Endodermal cell (in vitro differentiated cells): ENCODE data around the gene SLC9A1. TPM values are rescaled to one million over a fixed set of nuclear protein-coding genes. Genes with fewer than 3 reads are reported as not detected.

ENCODE experiments used
- DNase-seq: peaks from one replicate; pipeline ENCODE4 v3.0.0-alpha.2; 2017
- H3K27ac ChIP-seq: 2 replicates; pipeline ENCODE4 v1.5.1; 2013; ENCODE audit warnings: mild to moderate bottlenecking, low read depth, low read length, moderate library complexity
- H3K27me3 ChIP-seq: 2 replicates; pipeline ENCODE4 v1.6.1; 2013; ENCODE audit warnings: mild to moderate bottlenecking, low read length, moderate library complexity; ENCODE audit not compliant: insufficient read depth, control insufficient read depth, poor library complexity, severe bottlenecking
- H3K36me3 ChIP-seq: 2 replicates; pipeline ENCODE4 v1.7.0; 2013; ENCODE audit warnings: mild to moderate bottlenecking, low read length, moderate library complexity; ENCODE audit not compliant: control insufficient read depth, insufficient read depth
- H3K4me1 ChIP-seq: one replicate; pipeline ENCODE4 v1.7.0; 2013; ENCODE audit warnings: low read length; ENCODE audit not compliant: control insufficient read depth, insufficient read depth
- H3K4me3 ChIP-seq: 2 replicates; pipeline ENCODE4 v1.5.1; 2013; ENCODE audit warnings: mild to moderate bottlenecking, low read length, moderate library complexity
- H3K9ac ChIP-seq: 2 replicates; pipeline ENCODE4 v1.6.1; 2013; ENCODE audit warnings: mild to moderate bottlenecking, low read length, moderate library complexity; ENCODE audit not compliant: poor library complexity, severe bottlenecking; ENCODE audit errors: extremely low read depth
- H3K9me3 ChIP-seq: 2 replicates; pipeline ENCODE4 v1.6.1; 2013; ENCODE audit warnings: mild to moderate bottlenecking, low read length, moderate library complexity; ENCODE audit not compliant: control insufficient read depth
- H3K27ac Mint-ChIP-seq: 2 replicates; pipeline ENCODE4 v1.8.0; 2020; ENCODE audit warnings: mixed read lengths
- H3K27me3 Mint-ChIP-seq: 2 replicates; pipeline ENCODE4 v1.8.0; 2021; ENCODE audit warnings: mild to moderate bottlenecking, mixed read lengths; ENCODE audit not compliant: insufficient read depth
- H3K36me3 Mint-ChIP-seq: 2 replicates; pipeline ENCODE4 v1.8.0; 2020; ENCODE audit warnings: low read depth, mixed read lengths
- H3K4me1 Mint-ChIP-seq: 2 replicates; pipeline ENCODE4 v1.8.0; 2020; ENCODE audit warnings: mixed read lengths
- H3K4me3 Mint-ChIP-seq: 2 replicates; pipeline ENCODE4 v1.8.0; 2020; ENCODE audit warnings: mild to moderate bottlenecking, moderate library complexity, mixed read lengths
- H3K9me3 Mint-ChIP-seq: 2 replicates; pipeline ENCODE4 v1.8.0; 2020; ENCODE audit warnings: mild to moderate bottlenecking, mixed read lengths
- WGBS, 2 experiments: methylation state at CpG; one replicate each; pipeline versions ENCODE4 v1.1.5 to v1.1.7; 2013; ENCODE audit warnings: missing lambda C conversion rate in 2 of 2, mixed read lengths in 1 of 2; ENCODE audit not compliant: insufficient coverage in 1 of 2, insufficient read length in 1 of 2; 5-methylcytosine and 5-hydroxymethylcytosine counted together
- total RNA-seq, 2 donors: library from RNA; stranded (reverse); fragmentation: NEBNext Ultra II Directional in 1 of 2; extraction: Animal tissue kit (Norgen Biotek cat#: 25700) in 1 of 2; gene quantifications; 2 replicates in 1 of 2; 3 replicates in 1 of 2; pipeline ENCODE4 v1.2.1, GENCODE V29; 2021
- TF ChIP-seq, protein P1 (sequence below): fragments of 200-600 bp; sonication (generic); conservative IDR thresholded peaks from 2 replicates; pipeline ENCODE4 v1.5.0; 2021; ENCODE audit warnings: antibody characterized with exemption, mild to moderate bottlenecking

SLC9A1 gene
- total RNA-seq, 2 donors from 2014 or later = 25.9 to 34.7 TPM

DNA sequence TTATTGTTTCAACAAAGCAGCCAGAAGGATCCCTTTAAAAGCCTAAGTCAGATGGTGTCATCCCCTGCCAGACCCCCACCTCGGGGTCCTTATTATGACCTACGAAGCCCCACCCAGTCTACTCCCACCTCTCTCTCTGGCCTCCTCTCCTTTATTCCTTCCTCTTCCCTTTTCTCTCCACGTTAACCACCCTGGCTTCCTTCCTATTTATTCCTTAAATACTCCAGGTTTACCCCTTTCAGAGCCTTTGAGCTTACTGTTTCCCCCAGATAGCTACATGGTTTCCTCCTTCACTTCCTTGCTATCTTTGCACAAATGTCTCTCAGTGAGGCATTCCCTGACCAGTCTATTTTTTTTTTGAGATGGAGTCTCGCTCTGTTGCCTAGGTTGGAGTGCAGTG lies 12.0 kb upstream of the SLC9A1 start:
- H3K27ac Mint-ChIP-seq = no peak overlapping the region
- Histone ChIP-seq H3K4me1 (no peaks in the 10 kb centered on the region), H3K9me3 (no peaks in the 10 kb centered on the region), H3K27ac (no peak overlapping the region), H3K4me3 (no peak overlapping the region), H3K36me3 (no peaks in the 10 kb centered on the region), H3K27me3 (no peaks in the 10 kb centered on the region), H3K9ac (no peak overlapping the region)
- DNase-seq = no peak
- TF ChIP-seq, protein P1, sequence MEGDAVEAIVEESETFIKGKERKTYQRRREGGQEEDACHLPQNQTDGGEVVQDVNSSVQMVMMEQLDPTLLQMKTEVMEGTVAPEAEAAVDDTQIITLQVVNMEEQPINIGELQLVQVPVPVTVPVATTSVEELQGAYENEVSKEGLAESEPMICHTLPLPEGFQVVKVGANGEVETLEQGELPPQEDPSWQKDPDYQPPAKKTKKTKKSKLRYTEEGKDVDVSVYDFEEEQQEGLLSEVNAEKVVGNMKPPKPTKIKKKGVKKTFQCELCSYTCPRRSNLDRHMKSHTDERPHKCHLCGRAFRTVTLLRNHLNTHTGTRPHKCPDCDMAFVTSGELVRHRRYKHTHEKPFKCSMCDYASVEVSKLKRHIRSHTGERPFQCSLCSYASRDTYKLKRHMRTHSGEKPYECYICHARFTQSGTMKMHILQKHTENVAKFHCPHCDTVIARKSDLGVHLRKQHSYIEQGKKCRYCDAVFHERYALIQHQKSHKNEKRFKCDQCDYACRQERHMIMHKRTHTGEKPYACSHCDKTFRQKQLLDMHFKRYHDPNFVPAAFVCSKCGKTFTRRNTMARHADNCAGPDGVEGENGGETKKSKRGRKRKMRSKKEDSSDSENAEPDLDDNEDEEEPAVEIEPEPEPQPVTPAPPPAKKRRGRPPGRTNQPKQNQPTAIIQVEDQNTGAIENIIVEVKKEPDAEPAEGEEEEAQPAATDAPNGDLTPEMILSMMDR = no peak
- no peaks in the 10 kb centered on the region for H3K27me3 Mint-ChIP-seq
- WGBS, 2 experiments = 86 to 90% methylated on average over 4 of the region's 4 CpGs
- H3K4me3 Mint-ChIP-seq = no peak overlapping the region
- H3K4me1 Mint-ChIP-seq = no peaks in the 10 kb centered on the region
- H3K9me3 Mint-ChIP-seq = no peaks in the 10 kb centered on the region
- no peaks in the 10 kb centered on the region for H3K36me3 Mint-ChIP-seq

DNA sequence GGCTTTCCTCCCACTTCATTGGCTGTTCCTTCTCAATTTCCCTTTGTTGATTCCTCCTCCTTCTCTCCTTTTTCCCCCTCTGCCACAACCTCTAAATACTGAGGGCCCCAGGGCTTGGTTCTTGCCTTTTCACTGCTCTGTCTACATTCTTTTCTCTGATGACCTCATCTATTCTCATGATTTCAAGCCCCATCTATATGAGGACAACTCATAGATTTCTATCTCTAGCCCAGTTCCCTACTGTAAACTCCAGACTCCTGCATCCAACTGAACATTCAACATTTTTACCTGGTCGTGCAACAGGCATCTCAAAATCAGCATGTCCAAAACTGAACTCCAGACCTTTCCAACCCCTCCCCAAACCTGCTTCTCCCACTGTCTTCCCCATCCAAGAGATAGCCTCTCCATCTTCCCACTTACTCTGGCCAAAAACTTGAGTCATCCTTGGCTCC lies 11.5 kb upstream of the SLC9A1 start:
- Histone ChIP-seq H3K9me3 (no peaks in the 10 kb centered on the region), H3K36me3 (no peaks in the 10 kb centered on the region), H3K27me3 (no peaks in the 10 kb centered on the region), H3K4me3 (no peak overlapping the region), H3K27ac (no peak overlapping the region), H3K9ac (no peak overlapping the region), H3K4me1 (no peaks in the 10 kb centered on the region)
- TF ChIP-seq, protein P1 = no peak
- 93 to 95% methylated on average over 1 of the region's 1 CpG for WGBS, 2 experiments
- H3K27me3 Mint-ChIP-seq = no peaks in the 10 kb centered on the region
- no peak overlapping the region for H3K4me3 Mint-ChIP-seq
- H3K4me1 Mint-ChIP-seq = no peaks in the 10 kb centered on the region
- H3K9me3 Mint-ChIP-seq = no peaks in the 10 kb centered on the region
- H3K36me3 Mint-ChIP-seq = no peaks in the 10 kb centered on the region
- no peak for DNase-seq
- no peak overlapping the region for H3K27ac Mint-ChIP-seq

DNA sequence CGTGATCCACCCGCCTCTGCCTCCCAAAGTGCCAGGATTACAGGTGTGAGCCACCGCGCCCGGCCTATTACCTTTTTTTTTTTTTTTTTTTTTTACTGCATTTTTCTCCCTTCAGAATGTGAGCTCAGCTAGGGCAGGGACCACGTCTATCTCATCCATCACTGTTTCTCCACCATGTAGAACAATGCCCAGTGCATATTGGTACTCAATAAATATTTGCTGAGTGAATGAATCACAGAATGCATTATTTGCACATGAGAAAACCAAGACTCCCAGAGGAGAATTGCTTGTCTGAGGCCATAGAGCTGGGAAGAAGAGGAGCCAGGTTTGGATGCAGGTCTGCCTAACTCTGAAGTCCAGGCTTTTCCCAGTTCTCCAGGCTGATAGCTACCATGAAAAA lies 8.2 kb upstream of the SLC9A1 start:
- no peaks in the 10 kb centered on the region for H3K36me3 ChIP-seq
- TF ChIP-seq, protein P1 = no peak
- H3K4me1 ChIP-seq = no peaks in the 10 kb centered on the region
- Mint-ChIP-seq H3K4me3 (no peak overlapping the region), H3K9me3 (no peaks in the 10 kb centered on the region), H3K27ac (no peak overlapping the region), H3K36me3 (no peaks in the 10 kb centered on the region), H3K4me1 (no peaks in the 10 kb centered on the region), H3K27me3 (no peaks in the 10 kb centered on the region)
- DNase-seq = no peak
- no peak overlapping the region for H3K9ac ChIP-seq
- no peak overlapping the region for H3K4me3 ChIP-seq
- 92% methylated on average over 5 of the region's 6 CpGs; no CpG with 5 or more reads in 1 of the 2 experiments for WGBS, 2 experiments
- H3K27ac ChIP-seq = no peak overlapping the region
- H3K27me3 ChIP-seq = no peaks in the 10 kb centered on the region
- H3K9me3 ChIP-seq = no peaks in the 10 kb centered on the region
